Activated CD4-positive, alpha-beta T cell treated with anti-CD3 and anti-CD28 coated beads, Interleukin-2, amount 50 U/mL, for 4 hours (primary cell): Measurements from ENCODE around the gene SGMS2.
"Not testable (repeated sequence)": the region's sequence is repeated elsewhere in the genome, so short reads cannot be mapped to it uniquely, and the experiment has no call there.

ENCODE experiments used
- DNase-seq, 2 experiments: peaks; one replicate each; pipeline ENCODE4 v3.0.0-alpha.2; 2020

Gene SGMS2

GRCh38 chr4:107870916-107871786, 46.4 kb downstream of the SGMS2 start:
- no peak for DNase-seq

GRCh38 chr4:107874024-107874423, 49.3 kb downstream of the SGMS2 start:
- DNase-seq = no peak

GRCh38 chr4:107876099-107876498, 51.4 kb downstream of the SGMS2 start:
- DNase-seq = no peak

- DNase-seq = no peak
Measured at GRCh38 chr4:107877361-107877760, 52.6 kb downstream of the SGMS2 start.

GRCh38 chr4:107885865-107886264, 61.1 kb downstream of the SGMS2 start:
- DNase-seq = no peak

GRCh38 chr4:107888237-107888636, 63.5 kb downstream of the SGMS2 start:
- no peak for DNase-seq

- DNase-seq = no peak
Measured at GRCh38 chr4:107890779-107891178, 66.0 kb downstream of the SGMS2 start.

- DNase-seq = no peak
Measured at GRCh38 chr4:107891299-107891698, 66.6 kb downstream of the SGMS2 start.

GRCh38 chr4:107893171-107894137, 68.7 kb downstream of the SGMS2 start:
- no peak for DNase-seq

GRCh38 chr4:107894138-107894603, 69.4 kb downstream of the SGMS2 start:
- DNase-seq = no peak

GRCh38 chr4:107896158-107896645, 71.5 kb downstream of the SGMS2 start:
- no peak for DNase-seq

GRCh38 chr4:107896646-107897045, 71.9 kb downstream of the SGMS2 start:
- no peak for DNase-seq

- DNase-seq = no peak
Measured at GRCh38 chr4:107897823-107898222, 73.1 kb downstream of the SGMS2 start.

- DNase-seq = no peak
Measured at GRCh38 chr4:107900067-107900466, 75.3 kb downstream of the SGMS2 start.

- no peak for DNase-seq
Measured at GRCh38 chr4:107900508-107900907, 75.8 kb downstream of the SGMS2 start.

GRCh38 chr4:107901213-107901934, 76.6 kb downstream of the SGMS2 start:
- DNase-seq = no peak

- no peak for DNase-seq
Measured at GRCh38 chr4:107902715-107903114, 78.0 kb downstream of the SGMS2 start.

- not testable (repeated sequence) for DNase-seq
Measured at GRCh38 chr4:107905082-107905481, 80.3 kb downstream of the SGMS2 start.

GRCh38 chr4:107906458-107907100, 81.8 kb downstream of the SGMS2 start:
- DNase-seq = no peak

- DNase-seq = no peak
Measured at GRCh38 chr4:107908377-107908776, 83.6 kb downstream of the SGMS2 start.

GRCh38 chr4:107913283-107913899, 88.7 kb downstream of the SGMS2 start:
- no peak for DNase-seq

GRCh38 chr4:107915220-107915619, 90.5 kb downstream of the SGMS2 start:
- DNase-seq = no peak
